NCI-H526 (cell line): ENCODE measurements around the gene FNTB.
A peak's percentile ranks its signal among the peaks of the same experiment; 100 is the strongest.
"Not testable (repeated sequence)": the region's sequence is repeated elsewhere in the genome, so short reads cannot be mapped to it uniquely, and the experiment has no call there.

ENCODE experiments used
- DNase-seq, 2 experiments: peaks; one replicate each; lab custom pipeline; 2025; lab: John Stamatoyannopoulos, UW

Gene FNTB

GRCh38 chr14:65015391-65015790 lies 28.7 kb downstream of the FNTB start:
- DNase-seq, result no peak

- DNase-seq, result no peak
Measured at GRCh38 chr14:65016471-65016870, 29.8 kb downstream of the FNTB start.

- peak; percentile 65 to 70 for DNase-seq
Measured at GRCh38 chr14:65019944-65020566, 33.4 kb downstream of the FNTB start.

- no peak for DNase-seq
Measured at GRCh38 chr14:65024957-65025356, 38.3 kb downstream of the FNTB start.

- DNase-seq, result no peak
Measured at GRCh38 chr14:65025818-65026217, 39.1 kb downstream of the FNTB start.

- no peak for DNase-seq
Measured at GRCh38 chr14:65026526-65026925, 39.8 kb downstream of the FNTB start.

GRCh38 chr14:65027127-65027799 lies 40.6 kb downstream of the FNTB start:
- no peak for DNase-seq

- DNase-seq, result no peak
Measured at GRCh38 chr14:65028937-65029336, 42.2 kb downstream of the FNTB start.

GRCh38 chr14:65031321-65031720 lies 44.6 kb downstream of the FNTB start:
- not testable (repeated sequence) for DNase-seq

GRCh38 chr14:65032319-65032718 lies 45.6 kb downstream of the FNTB start:
- no peak for DNase-seq

GRCh38 chr14:65033181-65033580 lies 46.5 kb downstream of the FNTB start:
- DNase-seq, result no peak

- no peak for DNase-seq
Measured at GRCh38 chr14:65034021-65034420, 47.3 kb downstream of the FNTB start.

GRCh38 chr14:65035049-65035448 lies 48.4 kb downstream of the FNTB start:
- no peak for DNase-seq

- no peak for DNase-seq
Measured at GRCh38 chr14:65038966-65039365, 52.3 kb downstream of the FNTB start.

GRCh38 chr14:65040666-65041433 lies 54.2 kb downstream of the FNTB start:
- no peak for DNase-seq

- no peak for DNase-seq
Measured at GRCh38 chr14:65041434-65041915, 54.8 kb downstream of the FNTB start.

- no peak for DNase-seq
Measured at GRCh38 chr14:65042296-65042695, 55.6 kb downstream of the FNTB start.

- DNase-seq, result no peak
Measured at GRCh38 chr14:65042731-65043372, 56.2 kb downstream of the FNTB start.

- DNase-seq, result no peak
Measured at GRCh38 chr14:65043893-65044595, 57.3 kb downstream of the FNTB start.

GRCh38 chr14:65044596-65044959 lies 57.9 kb downstream of the FNTB start:
- DNase-seq, result no peak

GRCh38 chr14:65045006-65045405 lies 58.3 kb downstream of the FNTB start:
- DNase-seq, result no peak

GRCh38 chr14:65045709-65046108 lies 59.0 kb downstream of the FNTB start:
- DNase-seq, result no peak
